Fibroblast of skin of right quadriceps (primary cell): ENCODE results near the gene LARP1.
A peak's percentile ranks its signal among the peaks of the same experiment; 100 is the strongest.
"Not testable (repeated sequence)": the region's sequence is repeated elsewhere in the genome, so short reads cannot be mapped to it uniquely, and the experiment has no call there.

ENCODE experiments used
- DNase-seq: peaks from one replicate; pipeline ENCODE4 v3.0.0-alpha.2; 2013

The LARP1 gene

GRCh38 chr5:154735362-154735761 is 19.8 kb upstream of the LARP1 start:
- DNase-seq = not testable (repeated sequence)

GRCh38 chr5:154736372-154736771 is 18.8 kb upstream of the LARP1 start:
- not testable (repeated sequence) for DNase-seq

- DNase-seq = no peak
These were observed 17.4 kb upstream of the LARP1 start for GRCh38 chr5:154737667-154738320.

GRCh38 chr5:154740483-154740882 is 14.7 kb upstream of the LARP1 start:
- DNase-seq = peak; percentile 28

GRCh38 chr5:154740957-154741356 is 14.2 kb upstream of the LARP1 start:
- peak; percentile 12 for DNase-seq

GRCh38 chr5:154741415-154741814 is 13.8 kb upstream of the LARP1 start:
- DNase-seq = no peak

GRCh38 chr5:154743812-154744211 is 11.4 kb upstream of the LARP1 start:
- DNase-seq = no peak

- DNase-seq = no peak
These were observed 9.8 kb upstream of the LARP1 start for GRCh38 chr5:154745349-154745748.

- DNase-seq = no peak
These were observed 5.7 kb upstream of the LARP1 start for GRCh38 chr5:154749491-154749890.

- not testable (repeated sequence) for DNase-seq
These were observed 4.5 kb upstream of the LARP1 start for GRCh38 chr5:154750641-154751040.

- no peak for DNase-seq
These were observed 3.3 kb upstream of the LARP1 start for GRCh38 chr5:154751854-154752253.

GRCh38 chr5:154753792-154754191 is 1.4 kb upstream of the LARP1 start:
- peak; percentile 91 for DNase-seq

- peak; percentile 99 for DNase-seq
These were observed 467 bp upstream of the LARP1 start for GRCh38 chr5:154754460-154755360.

GRCh38 chr5:154756009-154756867 is 1.1 kb downstream of the LARP1 start:
- DNase-seq = no peak

GRCh38 chr5:154756868-154757813 is 2.0 kb downstream of the LARP1 start:
- no peak for DNase-seq

- no peak for DNase-seq
These were observed 2.7 kb downstream of the LARP1 start for GRCh38 chr5:154757814-154758406.

GRCh38 chr5:154758493-154758892 is 3.3 kb downstream of the LARP1 start:
- no peak for DNase-seq

GRCh38 chr5:154758977-154759376 is 3.8 kb downstream of the LARP1 start:
- DNase-seq = no peak

- DNase-seq = not testable (repeated sequence)
These were observed 4.7 kb downstream of the LARP1 start for GRCh38 chr5:154759868-154760267.

- DNase-seq = no peak
These were observed 6.0 kb downstream of the LARP1 start for GRCh38 chr5:154761046-154761736.

- no peak for DNase-seq
These were observed 7.1 kb downstream of the LARP1 start for GRCh38 chr5:154762261-154762660.
